Astrocyte of the cerebellum (primary cell): ENCODE results near the gene BAHD1.

ENCODE experiments used
- DNase-seq: peaks from one replicate; pipeline ENCODE4 v3.0.0-alpha.2; 2011; ENCODE audit warnings: low read depth
- H3K4me3 ChIP-seq: 2 replicates; pipeline ENCODE4 v1.5.1; 2011; ENCODE audit warnings: mild to moderate bottlenecking, low read depth, low read length, moderate library complexity
- CTCF ChIP-seq: IDR thresholded peaks from 2 replicates; pipeline ENCODE4 v1.5.1; 2012; ENCODE audit warnings: low read length, low read depth, moderate library complexity, mild to moderate bottlenecking; ENCODE audit errors: missing control alignments
- in situ Hi-C: cut with HindIII; loops from 2 replicates; pipeline ENCODE4 v1.10.0; 2017; ENCODE audit warnings: low sequenced_read_pairs

The BAHD1 gene

GRCh38 chr15:40444736-40445135 lies 4.0 kb downstream of the BAHD1 start:
- no peak overlapping the region for H3K4me3 ChIP-seq
- in situ Hi-C loops, result no loop called here
- no peak for TF ChIP-seq CTCF
- no peak for DNase-seq

GRCh38 chr15:40445421-40445922 lies 4.7 kb downstream of the BAHD1 start:
- in situ Hi-C loops, result no loop called here
- H3K4me3 ChIP-seq, result no peak overlapping the region
- peak; percentile 24 for DNase-seq
- no peak for TF ChIP-seq CTCF

- no peak overlapping the region for H3K4me3 ChIP-seq
- TF ChIP-seq CTCF, result no peak
- no peak for DNase-seq
- in situ Hi-C loops, result no loop called here
Observed at GRCh38 chr15:40446144-40446543, 5.4 kb downstream of the BAHD1 start.

- no peak overlapping the region for H3K4me3 ChIP-seq
- TF ChIP-seq CTCF, result no peak
- DNase-seq, result no peak
- in situ Hi-C loops, result no loop called here
Observed at GRCh38 chr15:40448354-40448753, 7.6 kb downstream of the BAHD1 start.

- no peak for TF ChIP-seq CTCF
- no peak for DNase-seq
- in situ Hi-C loops, result no loop called here
- no peak overlapping the region for H3K4me3 ChIP-seq
Observed at GRCh38 chr15:40449275-40449674, 8.5 kb downstream of the BAHD1 start.

- DNase-seq, result no peak
- in situ Hi-C loops, result no loop called here
- TF ChIP-seq CTCF, result no peak
- no peak overlapping the region for H3K4me3 ChIP-seq
Observed at GRCh38 chr15:40450047-40450446, 9.3 kb downstream of the BAHD1 start.

GRCh38 chr15:40451527-40452158 lies 10.9 kb downstream of the BAHD1 start:
- no peak for DNase-seq
- TF ChIP-seq CTCF, result no peak
- in situ Hi-C loops, result no loop called here
- no peak overlapping the region for H3K4me3 ChIP-seq
